VCaP (cell line): ENCODE measurements around the gene ADARB2.

Experiments
- H3K27ac ChIP-seq: fragments of 450-650 bp; 2 replicates; pipeline ENCODE4 v1.5.1; 2017
- TF ChIP-seq, protein P1 (sequence below): fragments of 450-650 bp; conservative IDR thresholded peaks from 2 replicates; pipeline ENCODE4 v1.5.1; 2017; ENCODE audit warnings: mild to moderate bottlenecking, moderate library complexity

The ADARB2 gene

GRCh38 chr10:1449572-1450205 is 287.6 kb downstream of the ADARB2 start:
- H3K27ac ChIP-seq = peak overlapping the region; percentile 95
- TF ChIP-seq, protein P1, sequence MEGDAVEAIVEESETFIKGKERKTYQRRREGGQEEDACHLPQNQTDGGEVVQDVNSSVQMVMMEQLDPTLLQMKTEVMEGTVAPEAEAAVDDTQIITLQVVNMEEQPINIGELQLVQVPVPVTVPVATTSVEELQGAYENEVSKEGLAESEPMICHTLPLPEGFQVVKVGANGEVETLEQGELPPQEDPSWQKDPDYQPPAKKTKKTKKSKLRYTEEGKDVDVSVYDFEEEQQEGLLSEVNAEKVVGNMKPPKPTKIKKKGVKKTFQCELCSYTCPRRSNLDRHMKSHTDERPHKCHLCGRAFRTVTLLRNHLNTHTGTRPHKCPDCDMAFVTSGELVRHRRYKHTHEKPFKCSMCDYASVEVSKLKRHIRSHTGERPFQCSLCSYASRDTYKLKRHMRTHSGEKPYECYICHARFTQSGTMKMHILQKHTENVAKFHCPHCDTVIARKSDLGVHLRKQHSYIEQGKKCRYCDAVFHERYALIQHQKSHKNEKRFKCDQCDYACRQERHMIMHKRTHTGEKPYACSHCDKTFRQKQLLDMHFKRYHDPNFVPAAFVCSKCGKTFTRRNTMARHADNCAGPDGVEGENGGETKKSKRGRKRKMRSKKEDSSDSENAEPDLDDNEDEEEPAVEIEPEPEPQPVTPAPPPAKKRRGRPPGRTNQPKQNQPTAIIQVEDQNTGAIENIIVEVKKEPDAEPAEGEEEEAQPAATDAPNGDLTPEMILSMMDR = no peak

- TF ChIP-seq, protein P1 = no peak
- peak overlapping the region; percentile 95 for H3K27ac ChIP-seq
Measured at GRCh38 chr10:1449021-1449420, 288.3 kb downstream of the ADARB2 start.

DNA sequence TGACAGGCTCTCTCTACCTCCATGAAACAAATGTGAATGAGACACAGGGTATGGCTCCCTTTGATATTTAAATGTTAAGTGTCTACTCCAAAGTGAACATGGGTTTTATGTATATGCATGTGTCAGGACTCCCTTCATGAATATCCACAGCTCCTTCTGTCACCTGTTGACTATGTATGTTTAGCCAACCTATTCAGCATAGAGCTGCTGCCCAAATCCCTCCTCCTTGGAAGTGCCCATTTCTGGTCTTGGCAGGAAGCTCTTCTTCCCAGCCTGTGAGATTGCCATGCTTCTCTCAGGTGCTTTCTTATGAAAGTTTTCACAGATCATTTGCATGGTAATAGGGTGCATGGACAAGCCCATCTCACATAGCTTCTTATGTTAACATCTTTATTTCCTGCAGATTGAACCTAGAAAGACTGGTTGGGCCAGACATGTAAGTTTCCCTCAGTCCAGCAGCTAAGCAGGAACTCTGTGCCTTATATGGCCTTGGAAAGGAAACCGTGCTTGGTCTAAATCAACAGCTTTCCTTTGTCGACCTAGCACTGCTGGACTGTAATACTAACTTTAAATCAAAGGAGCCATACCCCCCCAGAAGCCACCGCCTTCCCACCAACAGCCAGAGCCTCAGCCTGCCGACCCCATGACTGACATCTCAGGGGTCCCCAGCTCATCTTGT is 288.9 kb downstream of the ADARB2 start:
- TF ChIP-seq, protein P1 = no peak

GRCh38 chr10:1444826-1445225 is 292.5 kb downstream of the ADARB2 start:
- TF ChIP-seq, protein P1 = no peak
- H3K27ac ChIP-seq = no peak overlapping the region

More for the DNA sequence above, 288.9 kb downstream of the ADARB2 start:
- H3K27ac ChIP-seq = peak overlapping the region; percentile 95

DNA sequence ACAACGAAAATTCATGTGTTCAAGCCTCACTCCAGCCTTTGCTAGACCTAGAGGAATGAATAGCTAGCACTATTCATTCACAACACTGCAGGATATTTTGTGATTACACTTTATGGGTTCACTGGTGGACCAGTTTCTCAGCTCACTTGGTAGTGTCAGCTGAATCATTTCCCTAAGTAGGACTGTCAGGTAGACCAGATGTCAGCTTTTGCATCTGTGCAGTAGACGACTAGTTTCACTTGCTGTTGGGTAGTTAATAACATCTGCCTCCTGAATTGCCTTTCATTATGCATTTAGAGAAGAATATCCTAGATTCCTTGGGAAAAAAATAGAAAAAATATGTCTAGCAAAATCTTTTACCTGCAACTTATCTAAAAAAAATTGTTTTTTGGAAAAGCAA is 296.4 kb downstream of the ADARB2 start:
- no peak overlapping the region for H3K27ac ChIP-seq
- TF ChIP-seq, protein P1 = no peak

- TF ChIP-seq, protein P1 = no peak
- H3K27ac ChIP-seq = peak overlapping the region; percentile 50; the same call in 1 of the 2 replicates
Measured at GRCh38 chr10:1434912-1435692, 302.2 kb downstream of the ADARB2 start.

DNA sequence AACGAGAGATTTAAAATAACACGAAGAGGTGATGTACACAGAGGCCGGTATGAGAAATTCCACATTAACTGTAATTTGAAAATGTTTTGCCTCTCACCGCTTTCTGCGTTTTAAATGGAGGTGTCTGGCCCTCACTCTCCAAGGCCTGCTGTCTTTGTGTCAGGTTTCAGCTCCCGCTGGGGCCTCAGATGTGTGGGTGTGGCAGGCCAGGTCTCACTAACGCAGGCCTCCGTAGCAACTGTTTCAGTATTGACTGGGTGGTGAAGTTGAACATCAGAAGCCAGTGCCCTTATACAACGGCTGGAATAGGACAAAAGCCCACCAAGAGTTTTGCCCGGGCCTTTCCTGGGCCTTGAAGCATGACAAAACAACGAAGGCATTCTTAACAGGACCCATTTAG is 303.1 kb downstream of the ADARB2 start:
- TF ChIP-seq, protein P1 = no peak
- no peak overlapping the region; the same call in 1 of the 2 replicates for H3K27ac ChIP-seq
